K562 treated with DMSO at 1 percent for 12 hours (cell line): ENCODE data around the gene SERPINA4. TPM values are rescaled to one million over a fixed set of nuclear protein-coding genes. Genes with fewer than 3 reads are reported as not detected.

ENCODE experiments used
- total RNA-seq: library from RNA; unstranded; fragments of 300-600 nt; gene quantifications from 2 replicates; pipeline ENCODE4 v1.2.3, GENCODE V29; 2022; ENCODE audit not compliant: insufficient read depth

SERPINA4 gene
- not detected in 2 replicates for total RNA-seq

GRCh38 chr14:94560751-94561655 is at the start of gene SERPINA4:
Gene SERPINA4 (plus strand): TSS chr14:94561442. CDS start chr14:94563483, 2,041 bp downstream.

GRCh38 chr14:94581127-94581999 is 20.1 kb downstream of the SERPINA4 start, which contains the start of gene SERPINA5:
Gene SERPINA5 (plus strand): TSS chr14:94581426. CDS start chr14:94587363, 5,937 bp downstream.

DNA sequence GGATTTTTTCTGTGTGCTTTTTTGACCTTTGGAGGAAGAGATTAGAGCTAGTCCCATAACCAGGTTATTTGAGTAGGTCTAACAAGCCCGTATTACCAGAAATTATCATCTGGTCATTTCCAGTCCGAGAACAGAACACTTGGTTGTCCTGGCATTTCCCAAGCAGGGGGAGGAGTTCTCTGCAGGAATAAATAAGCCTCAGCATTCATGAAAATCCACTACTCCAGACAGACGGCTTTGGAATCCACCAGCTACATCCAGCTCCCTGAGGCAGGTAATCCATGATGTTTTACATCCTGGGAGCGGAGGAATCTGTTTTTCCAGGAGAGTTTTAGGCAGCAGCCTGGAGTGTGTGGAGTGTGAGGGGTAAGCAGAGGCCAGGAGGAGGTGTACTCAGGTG is 50.9 kb downstream of the SERPINA4 start, which contains the start of gene SERPINA3:
Gene SERPINA3 (plus strand): TSS at position 218 of the 400 bp plus-strand sequence. CDS start 2,051 bp downstream, outside the sequence.

Other genes with a start within 250 kb of the SERPINA4 start
- gene SERPINA6, start 238.1 kb upstream of the SERPINA4 start, total RNA-seq: not detected in 2 replicates
- not detected in 2 replicates for gene SERPINA2, start 194.7 kb upstream of the SERPINA4 start, total RNA-seq
- not detected in 2 replicates for gene SERPINA1, start 172.8 kb upstream of the SERPINA4 start, total RNA-seq
- not detected in 2 replicates for gene SERPINA11, start 108.6 kb upstream of the SERPINA4 start, total RNA-seq
- not detected in 2 replicates for gene SERPINA9, start 85.2 kb upstream of the SERPINA4 start, total RNA-seq
- not detected in 2 replicates for gene SERPINA12, start 52.0 kb upstream of the SERPINA4 start, total RNA-seq
- not detected in 2 replicates for gene SERPINA5, start 20.0 kb downstream of the SERPINA4 start, total RNA-seq
- gene SERPINA3, start 50.9 kb downstream of the SERPINA4 start, total RNA-seq: not detected in 2 replicates
- gene GSC, start 208.7 kb downstream of the SERPINA4 start, total RNA-seq: not detected in 2 replicates